ENCODE data around the gene ATP6V0A1. TPM values are rescaled to one million over a fixed set of nuclear protein-coding genes. Genes with fewer than 3 reads are reported as not detected.
A peak's percentile ranks its signal among the peaks of the same experiment; 100 is the strongest.

ATP6V0A1 gene
- total RNA-seq, 1 donor from 2014 or later = 78.6 TPM

DNA sequence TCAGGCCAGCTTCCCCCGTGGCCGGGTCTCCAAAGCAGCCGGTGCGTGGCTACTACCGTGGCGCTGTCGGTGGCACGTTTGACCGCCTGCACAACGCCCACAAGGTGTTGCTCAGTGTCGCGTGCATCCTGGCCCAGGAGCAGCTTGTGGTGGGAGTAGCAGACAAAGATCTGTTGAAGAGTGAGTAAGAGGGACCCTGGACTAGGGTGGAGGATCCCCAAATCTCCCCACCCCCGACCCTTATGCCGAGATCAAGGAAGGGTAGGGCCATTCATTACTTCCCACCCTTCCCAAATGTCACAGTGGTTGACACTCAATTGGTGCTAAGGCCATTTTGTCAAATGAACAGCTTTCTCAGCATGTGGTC lies 104.4 kb downstream of the ATP6V0A1 start:
- H3K4me3 ChIP-seq (ENCODE audit: insufficient read depth, low read depth, low read length) = peak overlapping the region; percentile 86
- TF ChIP-seq, protein P1, sequence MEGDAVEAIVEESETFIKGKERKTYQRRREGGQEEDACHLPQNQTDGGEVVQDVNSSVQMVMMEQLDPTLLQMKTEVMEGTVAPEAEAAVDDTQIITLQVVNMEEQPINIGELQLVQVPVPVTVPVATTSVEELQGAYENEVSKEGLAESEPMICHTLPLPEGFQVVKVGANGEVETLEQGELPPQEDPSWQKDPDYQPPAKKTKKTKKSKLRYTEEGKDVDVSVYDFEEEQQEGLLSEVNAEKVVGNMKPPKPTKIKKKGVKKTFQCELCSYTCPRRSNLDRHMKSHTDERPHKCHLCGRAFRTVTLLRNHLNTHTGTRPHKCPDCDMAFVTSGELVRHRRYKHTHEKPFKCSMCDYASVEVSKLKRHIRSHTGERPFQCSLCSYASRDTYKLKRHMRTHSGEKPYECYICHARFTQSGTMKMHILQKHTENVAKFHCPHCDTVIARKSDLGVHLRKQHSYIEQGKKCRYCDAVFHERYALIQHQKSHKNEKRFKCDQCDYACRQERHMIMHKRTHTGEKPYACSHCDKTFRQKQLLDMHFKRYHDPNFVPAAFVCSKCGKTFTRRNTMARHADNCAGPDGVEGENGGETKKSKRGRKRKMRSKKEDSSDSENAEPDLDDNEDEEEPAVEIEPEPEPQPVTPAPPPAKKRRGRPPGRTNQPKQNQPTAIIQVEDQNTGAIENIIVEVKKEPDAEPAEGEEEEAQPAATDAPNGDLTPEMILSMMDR (IDR thresholded peaks at IDR 0.05; ENCODE audit: insufficient read depth, low read depth, low read length) = no peak
- TF ChIP-seq EZH2 (IDR thresholded peaks at IDR 0.05; ENCODE audit: insufficient read depth, low read length) = no peak
- H3K27me3 Mint-ChIP-seq (ENCODE audit: low read depth, unreplicated experiment) = no peaks in the 10 kb centered on the region
- H4K20me1 ChIP-seq (ENCODE audit: insufficient read depth, low read length) = no peaks in the 10 kb centered on the region
- peaks cover 45% of the 10 kb centered on the region for H3K79me2 ChIP-seq (ENCODE audit: insufficient read depth, low read length)
- peaks cover 13% of the 10 kb centered on the region for H3K36me3 ChIP-seq (ENCODE audit: insufficient read depth, low read length)
- FAIRE-seq (no peak), DNase-seq (ENCODE audit: low read depth) (no peak)
- no peak overlapping the region for H2AFZ ChIP-seq (ENCODE audit: low read depth, low read length)
- H3K9me3 ChIP-seq (ENCODE audit: insufficient read depth, low read depth, low read length) = no peaks in the 10 kb centered on the region
- H3K27ac Mint-ChIP-seq (ENCODE audit: unreplicated experiment) = peak overlapping the region; percentile 94
- peak overlapping the region; percentile 92 for H3K4me3 Mint-ChIP-seq (ENCODE audit: unreplicated experiment)
- H3K9me3 Mint-ChIP-seq (ENCODE audit: unreplicated experiment) = no peaks in the 10 kb centered on the region
- H3K9ac ChIP-seq (ENCODE audit: low read length) = peak overlapping the region; percentile 96
- peaks cover 26% of the 10 kb centered on the region for H3K4me1 ChIP-seq (ENCODE audit: insufficient read depth, low read length)
- H3K4me2 ChIP-seq (ENCODE audit: low read length) = peak overlapping the region; percentile 95
- H3K36me3 Mint-ChIP-seq (ENCODE audit: low read depth, unreplicated experiment) = peaks cover 5% of the 10 kb centered on the region
- H3K4me1 Mint-ChIP-seq (ENCODE audit: low read depth, unreplicated experiment) = peaks cover 22% of the 10 kb centered on the region
- no peaks in the 10 kb centered on the region for H3K27me3 ChIP-seq (ENCODE audit: insufficient read depth, low read length)
- no peak overlapping the region for H3K27ac ChIP-seq (ENCODE audit: low read depth, low read length)

- Histone ChIP-seq H3K36me3 (ENCODE audit: insufficient read depth, low read length) (peaks cover 13% of the 10 kb centered on the region), H2AFZ (ENCODE audit: low read depth, low read length) (no peak overlapping the region), H4K20me1 (ENCODE audit: insufficient read depth, low read length) (peaks cover 3% of the 10 kb centered on the region), H3K4me3 (ENCODE audit: insufficient read depth, low read depth, low read length) (peak overlapping the region; percentile 86), H3K4me1 (ENCODE audit: insufficient read depth, low read length) (peaks cover 29% of the 10 kb centered on the region), H3K27ac (ENCODE audit: low read depth, low read length) (no peak overlapping the region), H3K9me3 (ENCODE audit: insufficient read depth, low read depth, low read length) (no peaks in the 10 kb centered on the region), H3K27me3 (ENCODE audit: insufficient read depth, low read length) (no peaks in the 10 kb centered on the region), H3K79me2 (ENCODE audit: insufficient read depth, low read length) (peaks cover 50% of the 10 kb centered on the region), H3K9ac (ENCODE audit: low read length) (peak overlapping the region; percentile 96), H3K4me2 (ENCODE audit: low read length) (peak overlapping the region; percentile 95)
- no peak for TF ChIP-seq EZH2 (IDR thresholded peaks at IDR 0.05; ENCODE audit: insufficient read depth, low read length)
- TF ChIP-seq, protein P1 (IDR thresholded peaks at IDR 0.05; ENCODE audit: insufficient read depth, low read depth, low read length) = no peak
- H3K4me3 Mint-ChIP-seq (ENCODE audit: unreplicated experiment) = peak overlapping the region; percentile 92
- H3K36me3 Mint-ChIP-seq (ENCODE audit: low read depth, unreplicated experiment) = peaks cover 6% of the 10 kb centered on the region
- FAIRE-seq = no peak
- H3K4me1 Mint-ChIP-seq (ENCODE audit: low read depth, unreplicated experiment) = peaks cover 22% of the 10 kb centered on the region
- peak overlapping the region; percentile 71 for H3K27ac Mint-ChIP-seq (ENCODE audit: unreplicated experiment)
- H3K27me3 Mint-ChIP-seq (ENCODE audit: low read depth, unreplicated experiment) = no peaks in the 10 kb centered on the region
- H3K9me3 Mint-ChIP-seq (ENCODE audit: unreplicated experiment) = no peaks in the 10 kb centered on the region
- no peak for DNase-seq (ENCODE audit: low read depth)
These were observed 104.9 kb downstream of the ATP6V0A1 start for GRCh38 chr17:42563543-42563942.

DNA sequence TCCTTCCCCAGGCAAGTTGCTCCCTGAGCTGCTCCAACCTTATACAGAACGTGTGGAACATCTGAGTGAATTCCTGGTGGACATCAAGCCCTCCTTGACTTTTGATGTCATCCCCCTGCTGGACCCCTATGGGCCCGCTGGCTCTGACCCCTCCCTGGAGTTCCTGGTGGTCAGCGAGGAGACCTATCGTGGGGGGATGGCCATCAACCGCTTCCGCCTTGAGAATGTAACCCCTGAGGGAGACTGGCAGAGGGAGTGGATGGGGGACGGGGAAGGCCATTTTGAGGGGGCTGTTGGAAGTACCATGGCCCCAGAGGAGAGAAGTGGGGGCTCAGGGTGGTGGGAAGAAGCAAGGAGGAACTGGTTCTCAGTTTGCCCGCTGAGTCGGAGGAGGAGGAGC lies 105.3 kb downstream of the ATP6V0A1 start:
- H3K4me1 ChIP-seq (ENCODE audit: insufficient read depth, low read length) = peaks cover 32% of the 10 kb centered on the region
- H2AFZ ChIP-seq (ENCODE audit: low read depth, low read length) = no peak overlapping the region
- peak overlapping the region; percentile 96 for H3K9ac ChIP-seq (ENCODE audit: low read length)
- H3K79me2 ChIP-seq (ENCODE audit: insufficient read depth, low read length) = peaks cover 54% of the 10 kb centered on the region
- Mint-ChIP-seq H3K9me3 (ENCODE audit: unreplicated experiment) (no peaks in the 10 kb centered on the region), H3K27ac (ENCODE audit: unreplicated experiment) (no peak overlapping the region), H3K27me3 (ENCODE audit: low read depth, unreplicated experiment) (no peaks in the 10 kb centered on the region), H3K36me3 (ENCODE audit: low read depth, unreplicated experiment) (peaks cover 8% of the 10 kb centered on the region), H3K4me1 (ENCODE audit: low read depth, unreplicated experiment) (peaks cover 22% of the 10 kb centered on the region), H3K4me3 (ENCODE audit: unreplicated experiment) (peak overlapping the region; percentile 92)
- peaks cover 7% of the 10 kb centered on the region for H4K20me1 ChIP-seq (ENCODE audit: insufficient read depth, low read length)
- H3K27ac ChIP-seq (ENCODE audit: low read depth, low read length) = no peak overlapping the region
- FAIRE-seq (no peak), DNase-seq (ENCODE audit: low read depth) (no peak)
- H3K4me3 ChIP-seq (ENCODE audit: insufficient read depth, low read depth, low read length) = no peak overlapping the region
- peaks cover 15% of the 10 kb centered on the region for H3K36me3 ChIP-seq (ENCODE audit: insufficient read depth, low read length)
- TF ChIP-seq, protein P1 (IDR thresholded peaks at IDR 0.05; ENCODE audit: insufficient read depth, low read depth, low read length) = no peak
- TF ChIP-seq EZH2 (IDR thresholded peaks at IDR 0.05; ENCODE audit: insufficient read depth, low read length) = no peak
- H3K9me3 ChIP-seq (ENCODE audit: insufficient read depth, low read depth, low read length) = no peaks in the 10 kb centered on the region
- H3K4me2 ChIP-seq (ENCODE audit: low read length) = peak overlapping the region; percentile 95
- H3K27me3 ChIP-seq (ENCODE audit: insufficient read depth, low read length) = no peaks in the 10 kb centered on the region
